Panc1 (cell line): ENCODE data around the gene CTCFL. TPM values are rescaled to one million over a fixed set of nuclear protein-coding genes. Genes with fewer than 3 reads are reported as not detected.

Experiments used
- ATAC-seq: fragments of 200-7000 bp; cut with Tn5 transposase; 2 replicates; pipeline ENCODE4 v1.9.1; 2020; ENCODE audit warnings: mild to moderate bottlenecking, moderate library complexity
- BruUV-seq: library from RNA; stranded (reverse); fragments of 400-500 nt; replicated peaks from 2 replicates; lab custom pipeline; 2021; lab: Mats Ljungman, UMichigan
- CTCF ChIA-PET: fragments of 300-600 bp; sonication (Branson Sonifier 250); formaldehyde crosslinking; loops from one replicate; lab custom pipeline; 2022; ENCODE audit warnings: antibody characterized with exemption; lab: Charles Lee
- POLR2A ChIA-PET: fragments of 300-600 bp; sonication (Branson Sonifier 250); formaldehyde crosslinking; loops from one replicate; lab custom pipeline; 2022; ENCODE audit warnings: antibody characterized with exemption; lab: Charles Lee
- DNase-seq: peaks from one replicate; pipeline ENCODE4 v3.0.0-alpha.2; 2010; ENCODE audit warnings: low read depth, low spot score
- H3K27ac ChIP-seq: 2 replicates; pipeline ENCODE4 v1.5.1; 2011; ENCODE audit warnings: mild to moderate bottlenecking, low read length, inconsistent platforms
- H3K27me3 ChIP-seq: fragments of 200-500 bp; sonication (Bioruptor generic); 2 replicates; pipeline ENCODE4 v1.6.0; 2014; ENCODE audit warnings: low read length, inconsistent platforms; ENCODE audit not compliant: control insufficient read depth, insufficient read depth
- H3K36me3 ChIP-seq: fragments of 200-500 bp; sonication (Bioruptor generic); 2 replicates; pipeline ENCODE4 v1.5.1; 2014; ENCODE audit warnings: inconsistent platforms, mild to moderate bottlenecking, low read length, moderate library complexity; ENCODE audit not compliant: control insufficient read depth, insufficient read depth
- H3K4me1 ChIP-seq: 2 replicates; pipeline ENCODE4 v1.5.1; 2011; ENCODE audit warnings: inconsistent platforms, mild to moderate bottlenecking, low read length, moderate library complexity; ENCODE audit not compliant: control insufficient read depth, insufficient read depth
- H3K4me3 ChIP-seq, 2 experiments: 2 replicates each; pipeline ENCODE4 v1.5.1; 2011 to 2012; ENCODE audit warnings: low read depth in 2 of 2, low read length in 2 of 2, mild to moderate bottlenecking in 2 of 2, inconsistent platforms in 1 of 2, moderate library complexity in 1 of 2
- H3K9me3 ChIP-seq: fragments of 200-500 bp; sonication (Bioruptor generic); 2 replicates; pipeline ENCODE4 v1.5.1; 2014; ENCODE audit warnings: low read depth, mild to moderate bottlenecking, inconsistent platforms, low read length, moderate library complexity; ENCODE audit not compliant: control insufficient read depth, insufficient read depth
- POLR2AphosphoS5 ChIP-seq: IDR thresholded peaks from 2 replicates; pipeline ENCODE4 v1.6.1; 2012; ENCODE audit warnings: mild to moderate bottlenecking, low read depth, low read length, moderate library complexity
- SIN3A ChIP-seq: IDR thresholded peaks from 2 replicates; pipeline ENCODE4 v1.6.1; 2012; ENCODE audit warnings: low read depth, mild to moderate bottlenecking, low read length, moderate library complexity, borderline replicate concordance; ENCODE audit not compliant: insufficient read depth
- TCF7L2 ChIP-seq: IDR thresholded peaks from 2 replicates; pipeline ENCODE4 v1.6.1; 2011; ENCODE audit warnings: mild to moderate bottlenecking, low read depth, low read length, inconsistent platforms
- in situ Hi-C: cut with HindIII; loops from 2 replicates; pipeline ENCODE4 v1.10.0; 2016; ENCODE audit warnings: low sequenced_read_pairs, low pct_unique_long_range_greater_than_20kb
- intact Hi-C: fragments of 100-400 bp; cut with micrococcal nuclease; formaldehyde crosslinking; loops from one replicate; pipeline ENCODE4 v1.10.0; 2022; ENCODE audit not compliant: unreplicated experiment
- total RNA-seq: library from RNA; stranded (reverse); gene quantifications from one replicate; pipeline ENCODE4 v1.2.1, GENCODE V29; 2021; ENCODE audit not compliant: unreplicated experiment
- TF ChIP-seq, protein P1 (sequence below): fragments of 450-650 bp; IDR thresholded peaks from 2 replicates; pipeline ENCODE4 v1.5.1; 2017; ENCODE audit warnings: mild to moderate bottlenecking
- TF ChIP-seq, protein P2 (sequence below), 2 experiments: IDR thresholded peaks; 2 replicates each; pipeline ENCODE4 v1.6.1; 2011 to 2012; ENCODE audit warnings: low read depth in 2 of 2, control low read depth in 1 of 2, low read length in 1 of 2, mild to moderate bottlenecking in 1 of 2, moderate library complexity in 1 of 2; ENCODE audit not compliant: insufficient read depth in 1 of 2

Gene CTCFL
- total RNA-seq, 1 experiment from 2014 or later, result 0.05 TPM

DNA sequence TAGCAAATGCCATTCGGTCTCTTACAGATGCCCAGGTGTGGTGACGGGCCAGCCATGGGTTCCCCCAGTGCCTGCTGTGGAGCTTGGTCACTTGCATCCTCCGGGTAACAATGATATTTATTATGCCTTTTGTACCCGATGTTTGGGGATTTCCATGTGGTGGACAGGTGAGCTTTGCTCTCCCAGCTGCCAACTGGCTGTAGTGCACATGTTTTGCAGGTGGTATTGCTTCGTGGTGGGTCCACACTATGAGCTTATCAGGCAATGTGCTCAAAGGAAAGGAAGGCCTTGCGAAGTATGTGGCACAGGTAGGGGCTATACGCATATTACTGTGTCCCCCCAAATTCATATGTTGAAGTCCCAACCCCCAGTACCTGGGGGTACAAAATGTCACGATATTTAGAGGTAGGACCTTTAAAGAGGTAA is 4.2 kb upstream of the CTCFL start:
- BruUV-seq, result no TSS peak
- Histone ChIP-seq H3K27ac (no peak overlapping the region), H3K4me1 (no peaks in the 10 kb centered on the region), H3K27me3 (no peaks in the 10 kb centered on the region; the same call in 1 of the 2 replicates), H3K36me3 (no peaks in the 10 kb centered on the region), H3K9me3 (no peaks in the 10 kb centered on the region), H3K4me3 (no peak overlapping the region)
- ChIA-PET CTCF (no interaction called here), POLR2A (no interaction called here)
- TF ChIP-seq TCF7L2 (no peak), POLR2AphosphoS5 (no peak), SIN3A (no peak)
- TF ChIP-seq, protein P1, sequence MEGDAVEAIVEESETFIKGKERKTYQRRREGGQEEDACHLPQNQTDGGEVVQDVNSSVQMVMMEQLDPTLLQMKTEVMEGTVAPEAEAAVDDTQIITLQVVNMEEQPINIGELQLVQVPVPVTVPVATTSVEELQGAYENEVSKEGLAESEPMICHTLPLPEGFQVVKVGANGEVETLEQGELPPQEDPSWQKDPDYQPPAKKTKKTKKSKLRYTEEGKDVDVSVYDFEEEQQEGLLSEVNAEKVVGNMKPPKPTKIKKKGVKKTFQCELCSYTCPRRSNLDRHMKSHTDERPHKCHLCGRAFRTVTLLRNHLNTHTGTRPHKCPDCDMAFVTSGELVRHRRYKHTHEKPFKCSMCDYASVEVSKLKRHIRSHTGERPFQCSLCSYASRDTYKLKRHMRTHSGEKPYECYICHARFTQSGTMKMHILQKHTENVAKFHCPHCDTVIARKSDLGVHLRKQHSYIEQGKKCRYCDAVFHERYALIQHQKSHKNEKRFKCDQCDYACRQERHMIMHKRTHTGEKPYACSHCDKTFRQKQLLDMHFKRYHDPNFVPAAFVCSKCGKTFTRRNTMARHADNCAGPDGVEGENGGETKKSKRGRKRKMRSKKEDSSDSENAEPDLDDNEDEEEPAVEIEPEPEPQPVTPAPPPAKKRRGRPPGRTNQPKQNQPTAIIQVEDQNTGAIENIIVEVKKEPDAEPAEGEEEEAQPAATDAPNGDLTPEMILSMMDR, result no peak
- TF ChIP-seq, protein P2, sequence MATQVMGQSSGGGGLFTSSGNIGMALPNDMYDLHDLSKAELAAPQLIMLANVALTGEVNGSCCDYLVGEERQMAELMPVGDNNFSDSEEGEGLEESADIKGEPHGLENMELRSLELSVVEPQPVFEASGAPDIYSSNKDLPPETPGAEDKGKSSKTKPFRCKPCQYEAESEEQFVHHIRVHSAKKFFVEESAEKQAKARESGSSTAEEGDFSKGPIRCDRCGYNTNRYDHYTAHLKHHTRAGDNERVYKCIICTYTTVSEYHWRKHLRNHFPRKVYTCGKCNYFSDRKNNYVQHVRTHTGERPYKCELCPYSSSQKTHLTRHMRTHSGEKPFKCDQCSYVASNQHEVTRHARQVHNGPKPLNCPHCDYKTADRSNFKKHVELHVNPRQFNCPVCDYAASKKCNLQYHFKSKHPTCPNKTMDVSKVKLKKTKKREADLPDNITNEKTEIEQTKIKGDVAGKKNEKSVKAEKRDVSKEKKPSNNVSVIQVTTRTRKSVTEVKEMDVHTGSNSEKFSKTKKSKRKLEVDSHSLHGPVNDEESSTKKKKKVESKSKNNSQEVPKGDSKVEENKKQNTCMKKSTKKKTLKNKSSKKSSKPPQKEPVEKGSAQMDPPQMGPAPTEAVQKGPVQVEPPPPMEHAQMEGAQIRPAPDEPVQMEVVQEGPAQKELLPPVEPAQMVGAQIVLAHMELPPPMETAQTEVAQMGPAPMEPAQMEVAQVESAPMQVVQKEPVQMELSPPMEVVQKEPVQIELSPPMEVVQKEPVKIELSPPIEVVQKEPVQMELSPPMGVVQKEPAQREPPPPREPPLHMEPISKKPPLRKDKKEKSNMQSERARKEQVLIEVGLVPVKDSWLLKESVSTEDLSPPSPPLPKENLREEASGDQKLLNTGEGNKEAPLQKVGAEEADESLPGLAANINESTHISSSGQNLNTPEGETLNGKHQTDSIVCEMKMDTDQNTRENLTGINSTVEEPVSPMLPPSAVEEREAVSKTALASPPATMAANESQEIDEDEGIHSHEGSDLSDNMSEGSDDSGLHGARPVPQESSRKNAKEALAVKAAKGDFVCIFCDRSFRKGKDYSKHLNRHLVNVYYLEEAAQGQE (IDR thresholded peaks at IDR 0.05; ENCODE audit: insufficient read depth in 1 of 2, low read depth in 2 of 2, low read length in 1 of 2), result no peak
- intact Hi-C loops, result no loop called here
- in situ Hi-C loops, result no loop called here
- DNase-seq (no peak), ATAC-seq (no peak)

DNA sequence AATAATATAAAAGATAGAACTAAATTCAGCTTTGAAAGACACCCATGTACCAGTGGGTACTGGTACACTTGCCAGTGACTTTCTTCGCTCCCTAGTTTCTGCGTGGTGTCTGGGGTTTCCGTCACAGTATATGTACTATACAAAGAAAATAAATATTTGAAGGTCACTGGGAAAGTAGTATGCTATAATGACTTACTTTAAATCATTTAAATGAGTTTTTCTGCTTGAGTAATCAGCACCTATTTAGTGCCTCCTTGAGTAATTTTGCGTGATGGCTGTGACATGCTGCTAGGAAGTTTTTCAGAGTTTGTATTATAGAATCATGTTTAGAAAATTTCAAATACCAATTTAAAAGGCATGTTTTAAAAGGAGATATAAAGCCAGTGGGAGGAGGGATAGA is 3.2 kb upstream of the CTCFL start:
- Histone ChIP-seq H3K27ac (no peak overlapping the region), H3K9me3 (no peaks in the 10 kb centered on the region), H3K4me1 (no peaks in the 10 kb centered on the region), H3K27me3 (no peaks in the 10 kb centered on the region; the same call in 1 of the 2 replicates), H3K4me3 (no peak overlapping the region), H3K36me3 (no peaks in the 10 kb centered on the region)
- ATAC-seq (no peak), DNase-seq (no peak)
- in situ Hi-C loops, result no loop called here
- POLR2A ChIA-PET, result no interaction called here
- no TSS peak for BruUV-seq
- intact Hi-C loops, result no loop called here
- CTCF ChIA-PET, result no interaction called here
- TF ChIP-seq SIN3A, result no peak
- TF ChIP-seq, protein P2 (IDR thresholded peaks at IDR 0.05; ENCODE audit: insufficient read depth in 1 of 2, low read depth in 2 of 2, low read length in 1 of 2), result no peak
- no peak for TF ChIP-seq POLR2AphosphoS5
- TF ChIP-seq, protein P1, result no peak
- no peak for TF ChIP-seq TCF7L2
